Loucy (cell line): ENCODE results near the gene OR13C3.

Source experiments
- CTCF ChIP-seq: fragments of 200-600 bp; sonication (generic); conservative IDR thresholded peaks from 2 replicates; pipeline ENCODE4 v1.5.1; 2014; ENCODE audit warnings: mild to moderate bottlenecking, antibody characterized with exemption, low read length
- EZH2phosphoT487 ChIP-seq: fragments of 200-600 bp; IDR thresholded peaks from 2 replicates; pipeline ENCODE4 v1.6.1; 2018; ENCODE audit warnings: antibody characterized with exemption, mild to moderate bottlenecking, moderate library complexity, borderline replicate concordance

- TF ChIP-seq CTCF (no peak), EZH2phosphoT487 (no peak)
Observed at GRCh38 chr9:104503963-104504362, 32.7 kb downstream of the OR13C3 start, which contains the start of gene OR13F1.
